Neural progenitor cell (in vitro differentiated cells): ENCODE results near the gene OR13J1. TPM values are rescaled to one million over a fixed set of nuclear protein-coding genes. Genes with fewer than 3 reads are reported as not detected.

Experiments used
- DNase-seq: peaks from one replicate; pipeline ENCODE4 v3.0.0-alpha.2; 2016; ENCODE audit warnings: low spot score
- H2AFZ ChIP-seq: fragments of 200-600 bp; sonication (generic); replicated peaks from 2 replicates; pipeline ENCODE4 v1.6.1; 2016; ENCODE audit warnings: antibody characterized with exemption
- H3F3A ChIP-seq: fragments of 200-600 bp; sonication (generic); 2 replicates; pipeline ENCODE4 v1.6.1; 2016; ENCODE audit warnings: antibody characterized with exemption, low read depth
- H3K27ac ChIP-seq: fragments of 200-600 bp; sonication (generic); 2 replicates; pipeline ENCODE4 v1.5.1; 2016; ENCODE audit warnings: mild to moderate bottlenecking
- H3K27me3 ChIP-seq: fragments of 200-600 bp; sonication (generic); 2 replicates; pipeline ENCODE4 v1.6.1; 2016; ENCODE audit warnings: mild to moderate bottlenecking, moderate library complexity
- H3K36me3 ChIP-seq: fragments of 200-600 bp; sonication (generic); 2 replicates; pipeline ENCODE4 v1.5.1; 2016
- H3K4me1 ChIP-seq: fragments of 200-600 bp; sonication (generic); 2 replicates; pipeline ENCODE4 v1.6.1; 2016; ENCODE audit warnings: mixed run types
- H3K4me2 ChIP-seq: fragments of 200-600 bp; sonication (generic); 2 replicates; pipeline ENCODE4 v1.6.1; 2016
- H3K4me3 ChIP-seq: fragments of 200-600 bp; sonication (generic); 2 replicates; pipeline ENCODE4 v1.5.1; 2016
- H3K79me2 ChIP-seq: fragments of 200-600 bp; sonication (generic); 2 replicates; pipeline ENCODE4 v1.6.1; 2016; ENCODE audit warnings: low read depth
- H3K9ac ChIP-seq: fragments of 200-600 bp; sonication (generic); 2 replicates; pipeline ENCODE4 v1.6.1; 2016
- H3K9me3 ChIP-seq: fragments of 200-600 bp; sonication (generic); 2 replicates; pipeline ENCODE4 v1.5.1; 2016; ENCODE audit warnings: low read depth
- H4K20me1 ChIP-seq: fragments of 200-600 bp; sonication (generic); 2 replicates; pipeline ENCODE4 v1.6.1; 2016; ENCODE audit warnings: low read depth
- H3K27ac Mint-ChIP-seq: 3 replicates; pipeline ENCODE4 v1.8.0; 2021; ENCODE audit warnings: mixed read lengths
- H3K27me3 Mint-ChIP-seq: 2 replicates; pipeline ENCODE4 v1.8.0; 2022; ENCODE audit warnings: low read depth, mild to moderate bottlenecking, inconsistent platforms, moderate library complexity, mixed read lengths; ENCODE audit not compliant: insufficient read depth
- H3K36me3 Mint-ChIP-seq: 3 replicates; pipeline ENCODE4 v1.8.0; 2021; ENCODE audit warnings: mixed read lengths
- H3K4me1 Mint-ChIP-seq: 3 replicates; pipeline ENCODE4 v1.8.0; 2021; ENCODE audit warnings: mixed read lengths
- H3K4me3 Mint-ChIP-seq: 3 replicates; pipeline ENCODE4 v1.8.0; 2021; ENCODE audit warnings: mild to moderate bottlenecking, moderate library complexity, mixed read lengths
- H3K9me3 Mint-ChIP-seq: 3 replicates; pipeline ENCODE4 v1.8.0; 2020; ENCODE audit warnings: mixed read lengths
- CTCF ChIP-seq: fragments of 200-600 bp; sonication (generic); IDR thresholded peaks from 2 replicates; pipeline ENCODE4 v1.5.1; 2017; ENCODE audit warnings: antibody characterized with exemption, mild to moderate bottlenecking
- EZH2 ChIP-seq: fragments of 200-600 bp; sonication (generic); IDR thresholded peaks from 2 replicates; pipeline ENCODE4 v1.6.1; 2017; ENCODE audit warnings: antibody characterized with exemption, mild to moderate bottlenecking, moderate library complexity
- EZH2phosphoT487 ChIP-seq: fragments of 200-600 bp; sonication (generic); IDR thresholded peaks from 2 replicates; pipeline ENCODE4 v1.6.1; 2017; ENCODE audit warnings: antibody characterized with exemption
- total RNA-seq: library from RNA; depleted of rRNA; stranded (reverse); fragments of >200 nt; gene quantifications from 2 replicates; pipeline ENCODE4 v1.2.3, GENCODE V29; 2015; ENCODE audit warnings: low replicate concordance

OR13J1 gene
- total RNA-seq, 1 donor from 2014 or later, result not detected

GRCh38 chr9:35852267-35852815 is 17.9 kb downstream of the OR13J1 start:
- DNase-seq, result no peak
- H3F3A ChIP-seq, result no peaks in the 10 kb centered on the region
- H3K9me3 Mint-ChIP-seq, result no peaks in the 10 kb centered on the region

DNA sequence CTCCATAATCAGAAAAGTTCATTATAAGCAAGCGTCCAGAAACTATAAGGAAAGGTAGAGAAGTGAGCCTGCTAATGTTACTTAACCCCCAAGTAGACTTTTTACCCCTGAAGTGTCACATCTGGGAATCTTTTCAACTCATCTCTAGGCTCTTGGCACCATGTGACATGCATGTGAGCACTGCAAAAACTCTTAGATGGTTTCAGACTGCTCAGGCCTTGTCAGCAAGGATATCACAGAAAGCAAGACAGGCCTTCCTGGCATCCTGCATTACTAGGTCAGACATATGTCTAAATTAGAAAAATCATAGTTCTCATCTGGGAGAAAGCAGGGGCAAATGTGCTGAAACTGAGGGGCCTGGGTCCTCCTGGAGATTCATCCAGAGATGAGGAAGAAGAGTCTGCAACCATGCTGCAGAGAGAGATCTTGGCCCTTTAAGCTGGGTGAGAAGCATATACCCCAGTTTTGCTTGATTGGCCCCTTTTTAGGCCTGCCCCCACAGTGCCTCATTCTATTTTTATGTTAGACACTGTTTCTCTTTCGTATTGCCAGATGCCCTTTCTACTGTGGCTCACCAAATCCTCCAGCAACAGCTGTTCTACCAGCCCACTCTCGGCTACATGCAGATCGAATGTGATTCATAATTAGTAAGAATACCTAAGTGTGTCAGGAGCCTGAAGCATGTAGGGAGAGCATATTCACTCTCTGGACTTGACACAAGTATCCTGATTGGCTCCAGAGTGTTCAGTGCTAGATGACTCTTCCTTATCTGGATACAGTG is 22.2 kb downstream of the OR13J1 start:
- Histone ChIP-seq H3K79me2 (no peaks in the 10 kb centered on the region), H3F3A (no peaks in the 10 kb centered on the region), H3K27ac (no peak overlapping the region), H3K27me3 (peaks cover 32% of the 10 kb centered on the region), H4K20me1 (peaks cover 14% of the 10 kb centered on the region), H3K4me2 (no peak overlapping the region), H3K9ac (no peak overlapping the region), H3K4me3 (no peak overlapping the region), H3K4me1 (peaks cover 4% of the 10 kb centered on the region), H2AFZ (no peak overlapping the region), H3K36me3 (no peaks in the 10 kb centered on the region), H3K9me3 (no peaks in the 10 kb centered on the region)
- peaks cover 29% of the 10 kb centered on the region for H3K36me3 Mint-ChIP-seq
- no peak for DNase-seq
- H3K4me3 Mint-ChIP-seq, result no peak overlapping the region
- H3K27me3 Mint-ChIP-seq, result peaks cover 8% of the 10 kb centered on the region
- H3K9me3 Mint-ChIP-seq, result no peaks in the 10 kb centered on the region
- H3K4me1 Mint-ChIP-seq, result no peaks in the 10 kb centered on the region
- H3K27ac Mint-ChIP-seq, result no peak overlapping the region
- TF ChIP-seq EZH2 (no peak), EZH2phosphoT487 (no peak), CTCF (no peak)

More at GRCh38 chr9:35852267-35852815, 17.9 kb downstream of the OR13J1 start:
- Histone ChIP-seq H3K79me2 (no peaks in the 10 kb centered on the region), H3K36me3 (no peaks in the 10 kb centered on the region), H2AFZ (no peak overlapping the region), H3K4me1 (no peaks in the 10 kb centered on the region), H3K4me2 (no peak overlapping the region), H3K9ac (no peak overlapping the region), H3K4me3 (no peak overlapping the region), H3K9me3 (no peaks in the 10 kb centered on the region), H4K20me1 (peaks cover 5% of the 10 kb centered on the region), H3K27me3 (peaks cover 4% of the 10 kb centered on the region), H3K27ac (no peak overlapping the region)
- H3K36me3 Mint-ChIP-seq, result peaks cover 16% of the 10 kb centered on the region
- no peaks in the 10 kb centered on the region for H3K4me1 Mint-ChIP-seq
- H3K27me3 Mint-ChIP-seq, result peaks cover 3% of the 10 kb centered on the region
- H3K4me3 Mint-ChIP-seq, result no peak overlapping the region
- TF ChIP-seq EZH2, result no peak
- TF ChIP-seq CTCF, result no peak
- TF ChIP-seq EZH2phosphoT487, result no peak
- H3K27ac Mint-ChIP-seq, result no peak overlapping the region

DNA sequence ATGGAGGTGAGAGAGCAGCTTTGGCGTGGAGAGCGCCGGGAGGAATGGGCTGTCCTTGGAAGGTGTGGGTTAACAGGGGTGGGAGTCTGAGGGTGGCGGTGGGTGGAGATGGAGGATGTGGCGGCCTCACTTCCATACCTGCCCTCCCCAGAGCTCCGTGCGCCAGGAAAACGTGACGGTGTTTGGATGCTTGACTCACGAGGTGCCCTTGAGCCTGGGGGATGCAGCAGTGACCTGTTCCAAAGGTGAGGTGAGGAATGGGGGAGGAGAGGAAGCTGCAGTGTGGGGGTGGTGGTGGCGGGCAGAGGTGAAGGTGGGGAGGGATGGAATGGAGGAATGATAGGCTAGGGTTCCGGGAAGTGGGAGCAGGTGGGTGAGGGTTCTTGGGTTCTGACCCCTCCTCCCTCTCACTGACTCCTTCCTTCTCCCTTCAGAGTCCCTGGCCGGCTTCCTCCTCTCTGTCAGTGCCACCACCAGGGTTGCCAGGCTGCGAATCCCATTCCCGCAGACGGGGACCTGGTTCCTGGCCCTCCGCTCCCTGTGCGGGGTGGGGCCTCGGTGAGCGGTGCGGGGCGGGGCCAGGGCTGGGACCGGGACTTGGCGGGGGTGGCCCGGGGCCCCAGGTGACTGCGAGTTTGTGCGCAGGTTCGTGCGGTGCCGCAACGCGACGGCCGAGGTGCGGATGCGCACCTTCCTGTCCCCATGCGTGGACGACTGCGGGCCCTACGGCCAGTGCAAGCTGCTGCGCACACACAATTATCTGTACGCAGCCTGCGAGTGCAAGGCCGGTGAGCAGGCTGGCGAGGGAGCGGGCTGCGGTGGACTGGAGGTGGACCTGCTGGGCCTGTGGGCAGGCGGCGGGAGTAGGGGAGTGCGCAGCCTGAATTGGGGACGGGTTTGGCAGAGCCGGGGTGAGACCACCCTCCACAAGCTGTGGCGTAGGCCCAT is 24.1 kb downstream of the OR13J1 start:
- H3K4me2 ChIP-seq, result peak overlapping the region; percentile 84
- H3K27me3 ChIP-seq, result peaks cover 32% of the 10 kb centered on the region
- H3K27ac Mint-ChIP-seq, result no peak overlapping the region
- H4K20me1 ChIP-seq, result peaks cover 14% of the 10 kb centered on the region
- H2AFZ ChIP-seq, result no peak overlapping the region
- no peak overlapping the region for H3K9ac ChIP-seq
- peak overlapping the region; percentile 46 for H3K4me3 ChIP-seq
- no peaks in the 10 kb centered on the region for H3K36me3 ChIP-seq
- H3K4me3 Mint-ChIP-seq, result no peak overlapping the region
- H3K27me3 Mint-ChIP-seq, result peaks cover 8% of the 10 kb centered on the region
- H3K27ac ChIP-seq, result no peak overlapping the region
- TF ChIP-seq EZH2phosphoT487 (no peak), EZH2 (no peak), CTCF (no peak)
- H3K4me1 Mint-ChIP-seq, result no peaks in the 10 kb centered on the region
- DNase-seq, result peak; percentile 33
- H3K9me3 ChIP-seq, result no peaks in the 10 kb centered on the region
- H3K36me3 Mint-ChIP-seq, result peaks cover 31% of the 10 kb centered on the region
- H3K9me3 Mint-ChIP-seq, result no peaks in the 10 kb centered on the region
- no peaks in the 10 kb centered on the region for H3F3A ChIP-seq
- peaks cover 4% of the 10 kb centered on the region for H3K4me1 ChIP-seq
- no peaks in the 10 kb centered on the region for H3K79me2 ChIP-seq
